Mammary epithelial cell (primary cell): ENCODE results near the gene DRG2.

Experiments used
- EZH2 ChIP-seq: IDR thresholded peaks from 2 replicates; pipeline ENCODE4 v1.6.1; 2012; ENCODE audit warnings: low read length, inconsistent platforms, borderline replicate concordance
- TF ChIP-seq, protein P1 (sequence below), 2 donors: IDR thresholded peaks in 1 of 2; conservative IDR thresholded peaks in 1 of 2; 2 replicates each; pipeline ENCODE4 v1.5.1; 2011 to 2012; ENCODE audit warnings: inconsistent platforms in 2 of 2, low read length in 2 of 2, mild to moderate bottlenecking in 2 of 2, control low read depth in 1 of 2, low read depth in 1 of 2; ENCODE audit not compliant: insufficient read depth in 1 of 2; ENCODE audit errors: extremely low read depth in 1 of 2

DNA sequence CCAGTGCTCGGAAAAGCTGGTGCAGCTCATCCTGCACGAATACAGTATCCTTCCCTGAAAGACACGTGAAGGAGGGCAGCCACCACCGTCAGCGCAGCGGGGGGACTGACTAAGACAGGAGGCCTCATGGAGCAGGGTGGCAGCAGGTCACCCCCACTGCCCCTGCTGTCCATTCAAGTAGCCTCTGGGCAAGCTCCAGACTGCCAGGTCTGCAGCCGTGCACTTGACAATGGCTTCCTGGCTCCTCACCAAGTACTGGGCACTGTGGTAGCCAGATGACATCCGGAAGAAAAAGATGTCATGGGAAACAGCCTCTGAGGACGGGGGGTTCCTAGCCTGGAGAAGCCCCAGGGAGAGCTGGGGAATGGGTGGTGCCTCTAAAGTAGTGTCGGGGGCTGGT, 12.9 kb downstream of the DRG2 start:
- TF ChIP-seq, protein P1, sequence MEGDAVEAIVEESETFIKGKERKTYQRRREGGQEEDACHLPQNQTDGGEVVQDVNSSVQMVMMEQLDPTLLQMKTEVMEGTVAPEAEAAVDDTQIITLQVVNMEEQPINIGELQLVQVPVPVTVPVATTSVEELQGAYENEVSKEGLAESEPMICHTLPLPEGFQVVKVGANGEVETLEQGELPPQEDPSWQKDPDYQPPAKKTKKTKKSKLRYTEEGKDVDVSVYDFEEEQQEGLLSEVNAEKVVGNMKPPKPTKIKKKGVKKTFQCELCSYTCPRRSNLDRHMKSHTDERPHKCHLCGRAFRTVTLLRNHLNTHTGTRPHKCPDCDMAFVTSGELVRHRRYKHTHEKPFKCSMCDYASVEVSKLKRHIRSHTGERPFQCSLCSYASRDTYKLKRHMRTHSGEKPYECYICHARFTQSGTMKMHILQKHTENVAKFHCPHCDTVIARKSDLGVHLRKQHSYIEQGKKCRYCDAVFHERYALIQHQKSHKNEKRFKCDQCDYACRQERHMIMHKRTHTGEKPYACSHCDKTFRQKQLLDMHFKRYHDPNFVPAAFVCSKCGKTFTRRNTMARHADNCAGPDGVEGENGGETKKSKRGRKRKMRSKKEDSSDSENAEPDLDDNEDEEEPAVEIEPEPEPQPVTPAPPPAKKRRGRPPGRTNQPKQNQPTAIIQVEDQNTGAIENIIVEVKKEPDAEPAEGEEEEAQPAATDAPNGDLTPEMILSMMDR (conservative IDR thresholded peaks at IDR 0.05 in 1 of 2, IDR thresholded peaks at IDR 0.05 in 1 of 2; ENCODE audit: extremely low read depth in 1 of 2, insufficient read depth in 1 of 2, low read depth in 1 of 2, low read length in 2 of 2): no peak
- no peak for TF ChIP-seq EZH2
